H1 (cell line): Measurements from ENCODE around the gene DMRTA1. TPM values are rescaled to one million over a fixed set of nuclear protein-coding genes. Genes with fewer than 3 reads are reported as not detected.
"Not testable (repeated sequence)": the region's sequence is repeated elsewhere in the genome, so short reads cannot be mapped to it uniquely, and the experiment has no call there.

Experiments used
- CTCF ChIA-PET: fragments of 300-600 bp; sonication (Branson Sonifier 250); formaldehyde crosslinking; loops from one replicate; lab custom pipeline; 2021; ENCODE audit not compliant: partially characterized antibody; lab: Charles Lee
- POLR2A ChIA-PET: fragments of 300-600 bp; sonication (Branson Sonifier 250); formaldehyde crosslinking; loops from one replicate; lab custom pipeline; 2021; ENCODE audit warnings: inconsistent platforms; ENCODE audit not compliant: partially characterized antibody; lab: Charles Lee
- DNase-seq, 2 experiments: peaks; one replicate each; pipeline versions ENCODE4 v3.0.0 to v3.0.0-alpha.2; 2010 to 2022; ENCODE audit warnings: low spot score in 2 of 2, low read depth in 1 of 2, mixed read lengths in 1 of 2
- FAIRE-seq: peaks from 2 replicates; lab custom pipeline; 2011; peaks lifted over from hg19 to GRCh38; lab: Jason Lieb, UNC
- H2AFZ ChIP-seq: 2 replicates; pipeline ENCODE4 v1.8.1; 2012; ENCODE audit warnings: low read length, inconsistent platforms
- H2AK5ac ChIP-seq: 2 replicates; pipeline ENCODE4 v1.6.1; 2013; ENCODE audit warnings: low read depth, low read length
- H2BK120ac ChIP-seq: replicated peaks from 2 replicates; pipeline ENCODE3; 2013; ENCODE audit warnings: low read depth, low read length, inconsistent platforms
- H2BK12ac ChIP-seq: 2 replicates; pipeline ENCODE4 v1.6.1; 2013; ENCODE audit warnings: low read depth, low read length
- H2BK15ac ChIP-seq: 2 replicates; pipeline ENCODE4 v1.6.1; 2013; ENCODE audit warnings: low read length
- H2BK20ac ChIP-seq: 2 replicates; pipeline ENCODE4 v1.6.1; 2013; ENCODE audit warnings: low read length
- H2BK5ac ChIP-seq: 2 replicates; pipeline ENCODE4 v1.6.1; 2013; ENCODE audit warnings: low read depth, low read length
- H3K14ac ChIP-seq: 2 replicates; pipeline ENCODE4 v1.6.1; 2013; ENCODE audit warnings: inconsistent platforms; ENCODE audit not compliant: insufficient read length
- H3K18ac ChIP-seq: 2 replicates; pipeline ENCODE4 v1.6.1; 2013; ENCODE audit warnings: low read length; ENCODE audit errors: extremely low read depth
- H3K23ac ChIP-seq: 2 replicates; pipeline ENCODE4 v1.6.1; 2013; ENCODE audit warnings: inconsistent platforms; ENCODE audit not compliant: insufficient read length
- H3K23me2 ChIP-seq: 2 replicates; pipeline ENCODE4 v1.6.1; 2013; ENCODE audit warnings: low read depth, low read length
- H3K27ac ChIP-seq: 2 replicates; pipeline ENCODE4 v1.6.1; 2011; ENCODE audit warnings: low read depth, low read length, inconsistent platforms
- H3K27me3 ChIP-seq, 4 experiments: replicated peaks in 1 of 4; 1 replicate in 1 of 4; 2 replicates in 3 of 4; pipeline versions ENCODE4 v1.6.1 to v1.8.1; 2011 to 2013; ENCODE audit warnings: low read length in 3 of 4, mild to moderate bottlenecking in 3 of 4, inconsistent platforms in 2 of 4, mixed read lengths in 2 of 4, moderate library complexity in 1 of 4; ENCODE audit not compliant: control insufficient read depth in 3 of 4, insufficient read depth in 3 of 4; ENCODE audit errors: extremely low read depth in 1 of 4
- H3K36me3 ChIP-seq, 4 experiments: 2 replicates each; pipeline versions ENCODE4 v1.6.1 to v1.8.1; 2011 to 2013; ENCODE audit warnings: mild to moderate bottlenecking in 4 of 4, low read length in 3 of 4, moderate library complexity in 2 of 4, control low read depth in 1 of 4, inconsistent platforms in 1 of 4; ENCODE audit not compliant: insufficient read depth in 4 of 4, control insufficient read depth in 2 of 4
- H3K4ac ChIP-seq: replicated peaks from 2 replicates; pipeline ENCODE3; 2013; ENCODE audit warnings: low read length, low read depth, mixed read lengths, inconsistent platforms; ENCODE audit not compliant: insufficient read length
- H3K4me1 ChIP-seq, 4 experiments: replicated peaks in 1 of 4; 1 replicate in 1 of 4; 2 replicates in 3 of 4; pipeline versions ENCODE4 v1.6.1 to v1.8.1; 2011 to 2013; ENCODE audit warnings: low read length in 3 of 4, inconsistent platforms in 2 of 4, mixed read lengths in 1 of 4; ENCODE audit not compliant: insufficient read depth in 4 of 4, control insufficient read depth in 3 of 4
- H3K4me2 ChIP-seq, 2 experiments: 2 replicates each; pipeline versions ENCODE4 v1.6.1 to v1.8.1; 2011 to 2013; ENCODE audit warnings: low read depth in 2 of 2, low read length in 2 of 2, control low read depth in 1 of 2, inconsistent platforms in 1 of 2, mild to moderate bottlenecking in 1 of 2; ENCODE audit not compliant: insufficient read depth in 1 of 2
- H3K4me3 ChIP-seq, 4 experiments: fragments of 200-600, 300-600 bp in 1 of 4; sonication (generic), shearing (Covaris generic), sonication (Bioruptor Twin) in 1 of 4; 2 replicates each; pipeline versions ENCODE4 v1.5.1 to v1.8.1; 2011 to 2016; ENCODE audit warnings: low read length in 4 of 4, low read depth in 3 of 4, control low read depth in 2 of 4, inconsistent platforms in 2 of 4, mild to moderate bottlenecking in 2 of 4, mixed read lengths in 1 of 4, moderate library complexity in 1 of 4; ENCODE audit not compliant: insufficient read depth in 2 of 4; ENCODE audit errors: extremely low read depth in 1 of 4
- H3K56ac ChIP-seq: replicated peaks from 2 replicates; pipeline ENCODE3; 2013; ENCODE audit warnings: low read depth, mild to moderate bottlenecking, mixed read lengths, low read length, inconsistent platforms; ENCODE audit not compliant: insufficient read length
- H3K79me1 ChIP-seq: 2 replicates; pipeline ENCODE4 v1.6.1; 2013; ENCODE audit warnings: low read depth, low read length, control low read depth
- H3K79me2 ChIP-seq, 2 experiments: 2 replicates each; pipeline versions ENCODE4 v1.6.1 to v1.8.1; 2012 to 2013; ENCODE audit warnings: low read length in 2 of 2, mild to moderate bottlenecking in 2 of 2, inconsistent platforms in 1 of 2; ENCODE audit not compliant: insufficient read depth in 2 of 2, control insufficient read depth in 1 of 2
- H3K9ac ChIP-seq, 4 experiments: replicated peaks in 1 of 4; 1 replicate in 1 of 4; 2 replicates in 3 of 4; pipeline versions ENCODE4 v1.6.1 to v1.8.1; 2011 to 2013; ENCODE audit warnings: low read depth in 3 of 4, low read length in 3 of 4, control low read depth in 2 of 4, mild to moderate bottlenecking in 2 of 4, moderate library complexity in 2 of 4, inconsistent platforms in 1 of 4; ENCODE audit errors: extremely low read depth in 1 of 4
- H3K9me3 ChIP-seq, 2 experiments: 2 replicates each; pipeline versions ENCODE4 v1.6.1 to v1.8.1; 2012 to 2013; ENCODE audit warnings: mild to moderate bottlenecking in 2 of 2, moderate library complexity in 2 of 2, control low read depth in 1 of 2, inconsistent platforms in 1 of 2, low read depth in 1 of 2, low read length in 1 of 2, mixed read lengths in 1 of 2; ENCODE audit not compliant: insufficient read depth in 2 of 2
- H4K20me1 ChIP-seq, 2 experiments: replicated peaks in 1 of 2; 2 replicates each; pipeline versions ENCODE3 to v1.8.1; 2011 to 2013; ENCODE audit warnings: inconsistent platforms in 2 of 2, low read length in 2 of 2, mild to moderate bottlenecking in 1 of 2; ENCODE audit not compliant: insufficient read depth in 2 of 2, control insufficient read depth in 1 of 2
- H4K5ac ChIP-seq: 2 replicates; pipeline ENCODE4 v1.6.1; 2013; ENCODE audit warnings: low read length, low read depth, mixed read lengths, inconsistent platforms; ENCODE audit not compliant: insufficient read length
- H4K8ac ChIP-seq: 2 replicates; pipeline ENCODE4 v1.8.0; 2013; ENCODE audit warnings: mild to moderate bottlenecking, moderate library complexity, low read length, inconsistent platforms; ENCODE audit not compliant: insufficient read depth; ENCODE audit errors: extremely low read depth
- H4K91ac ChIP-seq: replicated peaks from 2 replicates; pipeline ENCODE3; 2013; ENCODE audit warnings: low read length, mixed read lengths, inconsistent platforms; ENCODE audit not compliant: insufficient read length
- WGBS, 2 experiments: shearing (Covaris generic) in 1 of 2; methylation state at CpG; one replicate each; pipeline versions ENCODE4 v1.1.6 to v1.1.7; 2013 to 2015; ENCODE audit warnings: low lambda C conversion rate in 2 of 2, mixed read lengths in 2 of 2, inconsistent platforms in 1 of 2, low coverage in 1 of 2, missing lambda C conversion rate in 1 of 2; ENCODE audit not compliant: insufficient replicate concordance in 2 of 2, insufficient coverage in 1 of 2, insufficient read length in 1 of 2; ENCODE audit errors: extremely low coverage in 1 of 2, missing lambda C conversion rate in 1 of 2; 5-methylcytosine and 5-hydroxymethylcytosine counted together
- polyA plus RNA-seq, 7 experiments: library from polyadenylated mRNA; depleted of rRNA in 3 of 7; stranded (reverse) in 5 of 7; unstranded in 2 of 7; fragments of >200 nt in 5 of 7; fragments of 200-250 nt in 2 of 7; gene quantifications; 1 replicate in 5 of 7; 2 replicates in 1 of 7; 4 replicates in 1 of 7; pipeline versions ENCODE4 v1.2.1 to v1.2.3, GENCODE V29; 2011 to 2013; ENCODE audit warnings: missing spikeins in 2 of 7, mixed read lengths in 2 of 7
- total RNA-seq: library from RNA; stranded (reverse); fragmentation: NEBNext Ultra II Directional; extraction: Animal tissue kit (Norgen Biotek cat#: 25700); gene quantifications from 2 replicates; pipeline ENCODE4 v1.2.1, GENCODE V29; 2021

The DMRTA1 gene
- total and polyA plus RNA-seq, 2 of the 8 experiments (the other 6 are each of a cell fraction or from before 2014, with no cell fraction given): 1.5 to 3.3 TPM

DNA sequence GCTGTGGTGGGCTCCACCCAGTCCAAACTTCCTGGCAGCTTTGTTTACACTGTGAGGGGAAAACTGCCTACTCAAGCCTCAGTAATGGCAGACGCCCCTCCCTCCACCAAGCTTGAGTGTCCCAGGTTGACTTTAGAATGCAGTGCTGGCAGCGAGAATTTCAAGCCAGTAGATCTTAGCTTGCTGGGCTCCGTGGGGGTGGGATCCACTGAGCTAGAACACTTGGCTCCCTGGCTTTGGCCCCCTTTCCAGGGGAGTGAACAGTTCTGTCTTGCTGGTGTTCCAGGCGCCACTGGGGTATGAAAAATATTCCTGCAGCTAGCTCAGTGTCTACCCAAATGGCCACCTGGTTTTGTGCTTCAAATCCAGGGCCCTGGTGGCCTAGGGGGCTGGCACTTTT, 49.6 kb downstream of the DMRTA1 start:
- H3K9me3 ChIP-seq, H3K27ac ChIP-seq, H3K14ac ChIP-seq, H3K9ac ChIP-seq, POLR2A ChIA-PET, H3K36me3 ChIP-seq, H3K4me2 ChIP-seq, H2AK5ac ChIP-seq, CTCF ChIA-PET, H2BK5ac ChIP-seq, H3K4me1 ChIP-seq, H3K23me2 ChIP-seq, H2BK15ac ChIP-seq, DNase-seq, H3K23ac ChIP-seq, H2AFZ ChIP-seq, H4K91ac ChIP-seq, FAIRE-seq, H3K79me2 ChIP-seq, H3K27me3 ChIP-seq, H2BK20ac ChIP-seq, H4K8ac ChIP-seq, H3K4me3 ChIP-seq, H3K56ac ChIP-seq, H4K5ac ChIP-seq, H3K79me1 ChIP-seq, H2BK120ac ChIP-seq, H3K18ac ChIP-seq, H2BK12ac ChIP-seq, H3K4ac ChIP-seq, H4K20me1 ChIP-seq: not testable (repeated sequence)
- 89% methylated on average over 4 of the region's 4 CpGs; no CpG with 5 or more reads in 1 of the 2 experiments for WGBS, 2 experiments
